Activated CD8-positive, alpha-beta memory T cell treated with anti-CD3 and anti-CD28 coated beads, Interleukin-2, amount 50 U/mL, for 1 hour (primary cell): ENCODE data around the gene SPACDR.
"Not testable (repeated sequence)": the region's sequence is repeated elsewhere in the genome, so short reads cannot be mapped to it uniquely, and the experiment has no call there.

ENCODE experiments used
- DNase-seq: peaks from one replicate; pipeline ENCODE4 v3.0.0-alpha.2; 2020; ENCODE audit errors: extremely low read depth

The SPACDR gene, protein sequence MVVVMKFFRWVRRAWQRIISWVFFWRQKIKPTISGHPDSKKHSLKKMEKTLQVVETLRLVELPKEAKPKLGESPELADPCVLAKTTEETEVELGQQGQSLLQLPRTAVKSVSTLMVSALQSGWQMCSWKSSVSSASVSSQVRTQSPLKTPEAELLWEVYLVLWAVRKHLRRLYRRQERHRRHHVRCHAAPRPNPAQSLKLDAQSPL

DNA sequence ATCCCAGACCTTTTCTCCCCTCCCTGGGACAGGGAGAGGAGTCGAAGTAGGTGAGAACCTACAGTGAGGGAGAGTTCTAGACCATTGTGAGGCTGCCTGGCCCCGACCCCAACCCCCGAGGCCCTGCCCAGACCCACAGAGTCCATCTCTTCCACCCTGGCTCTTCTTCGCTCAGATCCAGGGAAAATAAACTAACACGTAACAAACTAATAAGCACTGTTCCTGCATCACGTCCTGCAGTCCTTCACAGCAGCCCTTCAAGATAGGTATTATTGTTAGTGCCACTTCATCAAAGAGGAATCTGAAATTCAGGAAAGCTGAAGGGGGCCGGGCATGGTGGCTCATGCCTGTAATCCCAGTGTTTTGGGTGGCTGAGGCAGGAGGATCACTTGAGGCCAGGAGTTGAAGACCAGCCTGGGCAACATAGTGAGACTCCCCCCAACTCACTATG is at the start of gene SPACDR:
TSS of gene SPACDR (minus strand) at position 51 of the 451 bp plus-strand sequence. CDS start 235 bp downstream, outside the sequence.
- DNase-seq, result no peak

DNA sequence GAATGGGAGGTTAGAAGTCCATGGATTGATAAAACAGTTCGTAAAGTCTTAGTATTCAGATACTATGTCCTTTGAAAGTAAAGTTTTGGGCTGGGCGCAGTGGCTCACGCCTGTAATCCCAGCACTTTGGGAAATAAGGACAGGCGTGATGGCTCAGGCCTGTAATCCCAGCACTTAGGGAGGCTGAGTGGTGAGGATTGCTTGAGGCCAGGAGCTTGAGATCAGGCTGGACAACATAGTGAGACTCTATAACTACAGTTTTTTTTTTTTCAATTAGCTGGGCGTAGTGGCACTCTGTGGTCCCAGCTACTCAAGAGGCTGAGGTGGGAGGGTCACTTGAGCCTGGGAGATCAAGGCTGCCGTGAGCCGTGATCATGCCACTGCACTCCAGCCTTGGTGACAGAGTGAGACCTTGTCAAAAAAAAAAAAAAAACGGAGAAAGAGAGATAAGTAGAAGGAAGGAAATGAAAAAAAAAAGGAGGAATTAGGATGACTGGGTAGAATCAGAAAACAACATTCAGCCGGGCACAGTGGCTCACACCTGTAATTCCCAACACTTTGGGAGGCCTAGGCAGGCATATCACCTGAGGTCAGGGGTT is 49.3 kb upstream of the SPACDR start:
- no peak for DNase-seq

DNA sequence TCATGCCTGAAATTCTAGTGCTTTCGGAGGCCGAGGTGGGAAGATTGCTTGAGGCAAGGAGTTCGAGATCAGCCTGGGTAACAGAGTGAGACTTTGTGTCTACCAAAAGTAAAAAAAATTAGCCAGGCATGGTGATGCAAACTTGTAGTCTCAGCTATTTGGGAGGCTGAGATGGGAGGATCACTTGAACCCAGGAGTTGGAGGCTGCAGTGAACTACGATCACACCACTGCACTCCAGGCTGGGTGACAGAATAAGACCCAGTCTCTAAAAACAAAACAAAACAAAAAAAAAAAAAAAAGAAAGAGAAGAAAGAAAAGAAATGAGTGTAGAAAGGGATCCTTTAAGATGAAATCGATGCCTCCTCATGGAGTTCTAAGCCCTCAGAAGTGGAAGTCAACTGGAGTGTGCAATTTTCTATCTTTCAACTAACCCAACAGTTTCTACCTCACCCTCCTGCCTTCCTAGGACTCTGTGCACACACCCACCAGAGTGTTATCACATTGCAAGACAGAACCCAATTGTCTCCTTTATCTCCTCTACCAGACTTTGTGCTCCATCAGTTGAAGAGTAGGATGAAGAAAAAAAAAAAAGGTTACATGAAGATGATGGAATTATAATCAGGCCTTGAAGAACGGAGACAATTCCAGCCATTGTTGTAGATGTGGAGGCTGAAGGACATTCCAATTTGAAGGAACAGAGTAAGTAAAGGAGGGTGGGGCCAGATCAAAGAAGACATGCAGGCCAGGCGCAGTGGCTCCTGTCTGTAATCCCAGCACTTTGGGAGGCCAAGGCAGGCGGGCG is 46.6 kb upstream of the SPACDR start:
- no peak for DNase-seq

DNA sequence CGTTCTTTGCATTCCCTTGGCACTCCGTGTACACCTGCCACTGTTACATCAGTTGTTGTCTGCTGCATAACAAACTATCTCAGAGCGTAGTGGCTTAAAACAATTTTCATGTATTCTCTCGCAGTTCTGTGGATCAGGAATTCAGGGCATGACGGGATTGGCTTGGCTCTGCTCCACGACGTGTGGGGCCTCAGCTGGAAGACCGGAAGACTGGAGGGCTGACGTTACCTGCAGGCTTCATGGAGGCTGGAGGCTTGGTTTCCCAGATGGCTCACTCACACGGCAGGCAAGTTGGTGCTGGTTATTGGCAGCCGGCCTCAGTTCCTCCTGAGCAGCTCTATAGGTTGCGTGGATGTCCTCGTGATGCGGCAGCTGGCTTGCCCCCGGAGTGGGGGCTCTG is 45.2 kb upstream of the SPACDR start:
- DNase-seq, result no peak

DNA sequence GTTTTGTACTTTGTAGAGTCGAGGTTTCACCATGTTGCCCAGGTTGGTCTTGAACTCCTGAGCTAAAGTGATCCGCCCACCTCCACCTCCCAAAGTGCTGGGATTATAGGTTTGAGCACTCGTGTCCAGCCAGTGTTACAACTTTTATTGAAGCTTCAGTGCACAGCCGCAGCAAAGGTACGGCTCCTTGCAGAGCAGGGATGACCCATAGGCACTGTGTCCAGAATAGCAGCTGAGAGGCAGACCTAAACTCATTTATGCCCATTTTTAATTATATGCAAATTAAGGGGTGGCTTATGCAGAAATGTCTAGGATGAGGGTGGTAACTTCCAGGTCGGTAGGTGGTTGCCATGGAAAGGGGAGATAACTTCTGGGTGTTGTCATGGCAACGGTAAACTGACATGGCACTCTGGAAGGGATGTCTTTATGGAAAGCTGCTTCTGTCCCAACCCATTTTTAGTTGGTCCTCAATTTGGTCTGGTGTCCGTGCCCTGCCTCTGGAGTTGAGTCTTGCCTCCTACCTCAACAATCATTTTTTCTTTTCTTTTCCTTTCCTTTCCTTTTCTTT is 42.4 kb upstream of the SPACDR start:
- no peak for DNase-seq

DNA sequence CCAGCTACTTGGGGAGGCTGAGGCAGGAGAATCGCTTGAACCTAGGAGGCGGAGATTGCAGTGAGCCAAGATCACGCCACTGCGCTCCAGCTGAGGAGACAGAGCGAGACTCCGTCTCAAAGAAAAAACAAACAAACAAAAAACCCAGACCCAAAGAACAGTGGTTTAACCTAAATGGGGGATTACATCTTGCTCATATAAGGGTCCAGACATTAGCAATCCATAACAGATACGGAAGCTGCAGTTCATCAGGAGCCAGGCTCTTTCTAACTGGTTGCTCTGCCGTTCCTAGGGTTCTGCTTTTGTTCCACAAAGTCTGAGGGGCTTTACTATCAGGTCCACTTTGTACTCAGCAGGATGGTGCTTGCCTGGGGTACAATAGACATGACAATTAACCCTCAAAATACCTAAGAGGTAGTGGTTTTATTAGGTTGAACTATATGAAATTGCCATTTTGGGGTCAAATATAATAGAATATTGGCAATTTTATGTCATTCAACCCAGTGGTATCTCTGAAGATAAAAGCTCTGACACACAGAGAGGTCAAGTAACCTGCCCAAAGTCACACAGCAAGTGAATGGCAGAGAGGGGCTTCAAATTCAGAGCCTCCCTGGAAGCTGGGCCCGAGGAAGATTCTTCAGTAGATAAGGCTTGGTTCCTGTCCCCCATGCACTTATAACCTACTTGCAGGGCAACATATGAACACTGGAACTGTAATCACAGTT is 41.0 kb upstream of the SPACDR start:
- no peak for DNase-seq

DNA sequence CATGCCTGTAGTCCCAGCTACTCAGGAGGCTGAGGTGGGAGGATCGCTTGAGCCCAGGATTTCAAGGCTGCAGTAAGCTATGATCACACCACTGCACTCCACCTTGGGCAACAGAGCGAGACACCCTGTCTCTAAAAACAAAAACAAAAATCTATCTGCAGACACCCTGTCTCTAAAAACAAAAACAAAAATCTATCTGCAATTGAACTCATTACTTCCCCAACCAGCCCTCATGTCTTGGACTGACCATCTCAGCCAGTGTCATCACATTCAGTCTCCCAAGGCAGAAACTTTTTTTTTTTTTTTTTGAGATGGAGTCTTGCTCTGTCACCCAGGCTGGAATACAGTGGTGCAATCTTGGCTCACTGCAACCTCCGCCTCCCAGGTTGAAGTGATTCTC is 40.0 kb upstream of the SPACDR start:
- DNase-seq, result not testable (repeated sequence)

DNA sequence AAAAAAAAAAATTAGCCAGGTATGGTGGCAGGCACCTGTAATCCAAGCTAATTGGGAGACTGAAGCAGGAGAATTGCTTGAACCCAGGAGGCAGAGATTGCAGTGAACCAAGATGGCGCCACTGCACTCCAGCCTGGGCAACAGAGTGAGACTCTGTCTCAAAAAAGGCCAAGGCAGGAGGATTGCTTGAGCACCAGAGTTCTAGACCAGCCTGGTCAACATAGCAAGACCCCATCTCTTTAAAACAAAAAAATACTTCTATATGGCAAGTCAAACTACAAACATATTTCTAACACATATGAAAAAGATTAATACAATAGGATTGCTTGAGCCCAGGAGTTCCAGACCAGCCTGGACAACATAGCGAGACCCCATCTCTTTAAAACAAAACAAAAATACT is 36.7 kb upstream of the SPACDR start:
- not testable (repeated sequence) for DNase-seq

DNA sequence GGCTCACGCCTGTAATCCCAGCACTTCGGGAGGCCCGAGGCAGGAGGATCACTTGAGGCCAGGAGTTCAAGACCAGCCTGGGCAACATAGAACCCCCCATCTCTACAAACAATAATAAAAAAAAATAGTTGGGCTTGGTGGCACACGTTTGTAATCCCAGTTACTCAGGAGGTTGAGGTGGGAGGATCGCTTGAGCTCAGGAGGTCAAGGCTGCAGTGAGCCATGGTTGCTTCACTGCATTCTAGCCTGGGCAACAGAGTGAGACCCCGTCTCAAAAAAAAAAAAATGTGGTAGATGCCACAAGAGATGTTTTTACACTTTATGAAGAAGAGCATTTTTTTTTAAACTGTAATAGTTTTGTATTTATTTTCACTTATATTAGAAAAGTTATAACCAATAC is 32.4 kb upstream of the SPACDR start:
- DNase-seq, result no peak

DNA sequence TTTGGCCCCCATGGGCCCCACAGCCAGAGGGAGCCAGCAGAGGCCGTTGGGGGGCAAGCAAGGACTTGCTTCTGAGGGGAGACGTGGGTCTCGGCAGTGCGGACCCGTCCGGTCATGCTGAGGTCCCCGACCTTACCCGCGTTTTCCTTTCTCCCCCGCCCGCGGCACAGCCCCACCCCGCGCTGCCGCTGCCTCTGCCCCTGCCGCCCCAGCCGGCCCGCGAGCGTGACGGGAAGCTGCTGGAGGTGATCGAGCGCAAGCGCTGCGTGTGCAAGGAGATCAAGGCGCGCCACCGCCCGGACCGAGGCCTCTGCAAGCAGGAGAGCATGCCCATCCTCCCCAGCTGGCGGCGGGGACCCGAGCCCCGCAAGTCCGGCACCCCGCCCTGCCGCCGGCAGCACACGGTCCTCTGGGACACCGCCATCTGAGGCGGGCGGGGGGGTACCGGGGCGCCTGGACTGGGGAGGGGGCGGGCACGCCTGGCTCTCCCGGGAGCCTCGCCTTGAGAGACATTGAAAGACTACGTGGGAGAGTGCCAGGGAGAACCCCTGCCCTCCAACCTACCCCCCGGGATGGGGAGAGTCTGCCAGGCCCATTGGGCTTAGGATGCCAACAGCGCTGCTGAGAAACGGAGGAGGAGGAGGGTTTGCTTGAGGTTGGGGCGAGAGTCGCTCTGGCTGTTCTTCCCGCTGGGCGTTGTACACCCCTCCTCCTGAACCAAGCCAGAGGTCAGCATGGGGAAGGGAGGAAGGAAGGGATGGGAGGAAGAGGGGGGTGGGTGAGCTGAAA is 29.6 kb upstream of the SPACDR start:
- DNase-seq, result no peak

DNA sequence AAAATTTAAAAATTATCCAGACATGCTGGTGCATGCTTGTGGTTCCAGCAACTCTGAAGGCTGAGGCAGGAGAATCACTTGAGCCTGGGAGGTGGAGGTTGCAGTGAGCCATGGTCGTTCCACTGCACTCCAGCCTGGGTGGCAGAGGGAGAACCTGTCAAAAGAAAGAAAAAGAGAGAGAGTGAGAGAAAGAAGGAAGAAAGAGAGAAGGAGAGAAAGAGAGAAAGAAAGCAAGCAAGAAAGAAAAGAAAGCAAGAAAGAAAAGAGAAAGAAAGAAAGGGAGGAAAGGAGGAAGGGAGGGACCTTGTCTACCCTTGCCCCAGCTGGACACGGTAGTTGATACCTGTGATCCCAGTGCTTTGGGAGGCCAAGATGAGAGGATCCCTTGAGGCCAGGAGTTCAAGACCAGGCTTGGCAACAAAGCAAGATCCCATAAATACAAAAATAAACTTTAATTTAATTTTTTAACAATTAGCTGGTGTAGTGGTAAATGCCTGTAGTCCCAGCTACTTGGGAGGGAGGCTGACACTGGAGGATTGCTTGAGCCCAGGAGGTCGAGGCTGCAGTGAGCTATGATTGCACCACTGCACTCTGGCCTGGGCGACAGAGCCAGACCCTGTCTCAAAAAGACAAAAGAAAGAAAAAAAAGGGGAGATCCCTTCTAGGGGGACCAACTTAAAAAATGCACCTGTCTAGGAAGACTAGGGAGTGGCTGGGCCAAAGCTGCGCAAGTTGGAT is 28.8 kb upstream of the SPACDR start:
- DNase-seq, result no peak

DNA sequence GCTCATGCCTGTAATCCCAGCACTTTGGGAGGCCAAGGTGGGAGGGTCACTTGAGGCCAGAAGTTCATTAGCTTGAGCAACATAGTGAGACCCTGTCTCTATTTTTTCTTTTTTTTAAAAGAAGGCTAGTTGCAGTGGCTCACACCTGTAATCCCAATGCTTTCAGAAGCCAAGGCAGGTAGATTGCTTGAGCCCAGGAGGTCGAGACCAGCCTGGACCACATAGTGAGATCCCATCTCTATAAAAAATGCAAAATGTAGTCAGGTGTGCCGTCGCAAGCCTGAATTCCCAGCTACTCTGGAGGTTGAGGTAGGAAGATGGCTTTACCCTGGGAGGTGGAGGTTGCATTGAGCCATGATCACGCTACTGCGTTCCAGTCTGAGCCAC is 27.1 kb upstream of the SPACDR start:
- DNase-seq, result no peak

DNA sequence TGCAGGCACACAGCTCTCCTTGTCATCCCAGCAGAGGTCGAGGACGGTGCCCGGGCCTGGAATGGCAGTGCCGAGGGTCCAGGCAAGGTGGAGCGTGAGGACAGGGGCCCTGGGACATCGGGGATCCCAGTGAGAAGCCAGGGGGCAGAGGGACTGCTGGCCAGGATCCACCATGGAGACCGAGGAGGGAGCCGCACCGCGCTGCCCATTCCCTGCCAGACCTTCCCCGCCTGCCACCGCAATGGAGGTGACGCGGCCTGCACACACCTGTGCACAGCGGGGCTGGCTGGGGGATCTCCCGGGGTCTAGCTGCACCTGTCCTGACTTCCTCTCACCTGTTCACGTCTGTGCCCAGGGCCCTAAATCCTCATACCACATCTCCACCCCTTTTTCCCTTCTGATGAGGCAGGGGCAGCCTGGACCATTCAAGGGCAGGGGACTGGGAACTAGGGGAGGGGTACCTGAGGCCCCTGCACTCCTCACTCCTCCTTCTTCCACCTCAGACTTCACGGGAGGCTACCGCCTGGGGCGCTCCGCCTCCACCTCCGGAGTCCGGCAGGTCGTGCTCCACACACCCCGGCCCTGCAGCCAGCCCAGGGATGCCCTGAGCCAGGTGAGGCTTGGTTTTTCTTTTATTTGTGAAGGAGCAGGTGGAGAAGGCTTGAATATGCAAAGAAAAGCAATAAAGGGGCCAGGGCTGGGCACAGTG is 26.6 kb upstream of the SPACDR start:
- no peak for DNase-seq

DNA sequence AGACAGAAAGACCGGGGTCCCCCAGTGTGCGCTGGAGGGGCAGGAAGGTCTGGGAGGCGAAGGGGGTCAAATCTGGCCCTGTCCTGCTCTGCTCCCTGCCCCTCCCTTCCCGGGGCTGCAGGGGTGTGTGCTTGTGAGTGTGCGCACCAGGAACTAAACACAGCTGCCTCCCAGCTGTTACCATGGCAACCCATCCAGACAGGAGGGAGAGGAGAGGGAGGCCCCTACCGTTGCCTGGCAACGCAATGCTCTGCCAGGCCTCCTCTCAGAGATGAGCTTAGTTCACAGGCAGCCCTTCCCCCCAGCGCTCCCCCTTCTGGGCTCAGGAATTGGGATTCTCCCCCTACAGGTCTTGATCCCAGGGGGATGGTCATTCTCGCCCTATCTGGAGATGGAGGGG is 25.8 kb upstream of the SPACDR start:
- DNase-seq, result no peak

DNA sequence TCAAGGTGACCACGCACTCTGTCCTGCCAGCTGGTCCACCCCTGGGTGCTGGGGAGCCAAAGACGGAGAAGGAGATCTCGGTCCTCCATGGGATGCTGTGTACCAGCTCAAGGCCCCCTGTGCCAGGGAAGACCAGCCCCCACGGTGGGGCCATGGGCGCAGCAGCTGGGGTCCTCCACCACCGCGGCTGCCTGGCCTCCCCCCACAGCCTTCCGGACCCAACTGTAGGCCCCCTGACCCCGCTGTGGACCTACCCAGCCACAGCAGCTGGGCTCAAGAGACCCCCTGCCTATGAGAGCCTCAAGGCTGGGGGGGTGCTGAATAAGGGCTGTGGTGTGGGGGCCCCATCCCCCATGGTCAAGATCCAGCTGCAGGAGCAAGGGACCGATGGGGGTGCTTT is 25.1 kb upstream of the SPACDR start:
- DNase-seq, result no peak

DNA sequence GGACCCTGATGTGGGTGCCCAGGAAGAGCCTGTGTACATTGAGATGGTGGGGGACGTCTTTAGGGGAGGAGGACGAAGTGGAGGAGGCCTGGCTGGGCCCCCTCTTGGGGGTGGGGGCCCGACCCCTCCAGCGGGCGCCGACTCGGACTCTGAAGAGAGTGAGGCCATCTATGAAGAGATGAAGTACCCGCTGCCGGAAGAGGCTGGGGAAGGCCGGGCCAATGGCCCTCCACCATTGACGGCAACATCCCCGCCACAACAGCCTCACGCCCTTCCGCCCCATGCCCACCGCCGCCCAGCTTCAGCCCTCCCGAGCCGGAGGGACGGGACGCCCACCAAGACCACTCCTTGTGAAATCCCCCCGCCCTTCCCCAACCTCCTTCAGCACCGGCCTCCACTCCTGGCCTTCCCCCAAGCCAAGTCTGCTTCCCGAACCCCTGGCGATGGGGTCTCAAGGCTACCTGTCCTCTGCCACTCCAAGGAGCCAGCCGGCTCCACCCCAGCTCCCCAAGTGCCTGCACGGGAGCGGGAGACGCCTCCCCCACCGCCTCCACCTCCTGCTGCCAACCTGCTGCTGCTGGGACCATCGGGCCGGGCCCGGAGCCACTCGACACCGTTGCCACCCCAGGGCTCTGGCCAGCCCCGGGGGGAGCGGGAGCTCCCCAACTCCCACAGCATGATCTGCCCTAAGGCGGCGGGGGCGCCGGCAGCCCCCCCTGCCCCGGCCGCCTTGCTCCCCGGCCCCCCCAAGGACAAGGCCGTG is 24.5 kb upstream of the SPACDR start:
- DNase-seq, result no peak

DNA sequence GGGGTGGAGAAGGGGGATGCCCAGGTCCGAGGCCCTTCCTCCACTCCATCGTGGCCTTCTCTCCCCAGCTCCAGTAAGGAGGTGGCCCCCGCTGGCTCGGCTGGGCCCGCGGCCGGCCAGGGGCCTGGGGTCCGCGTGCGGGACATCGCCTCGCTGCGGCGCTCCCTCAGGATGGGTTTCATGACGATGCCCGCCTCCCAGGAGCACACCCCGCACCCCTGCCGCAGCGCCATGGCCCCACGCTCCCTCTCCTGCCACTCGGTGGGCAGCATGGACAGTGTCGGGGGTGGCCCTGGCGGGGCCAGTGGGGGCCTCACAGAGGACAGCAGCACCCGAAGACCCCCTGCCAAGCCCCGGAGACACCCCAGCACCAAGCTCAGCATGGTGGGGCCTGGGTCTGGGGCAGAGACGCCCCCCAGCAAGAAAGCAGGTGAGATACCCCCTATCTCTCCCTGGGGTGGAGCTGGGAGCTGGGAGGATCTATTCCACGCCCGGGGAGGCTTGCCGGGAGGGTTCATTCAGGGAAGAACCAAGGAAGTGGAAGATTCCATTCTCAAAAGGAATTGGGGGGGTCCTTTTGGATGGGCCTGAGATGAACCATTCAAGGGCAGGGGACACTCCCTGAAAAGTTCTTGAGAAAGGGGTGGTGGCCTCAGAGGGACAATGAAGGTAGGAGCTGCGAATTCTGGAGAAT is 22.8 kb upstream of the SPACDR start:
- DNase-seq, result no peak

DNA sequence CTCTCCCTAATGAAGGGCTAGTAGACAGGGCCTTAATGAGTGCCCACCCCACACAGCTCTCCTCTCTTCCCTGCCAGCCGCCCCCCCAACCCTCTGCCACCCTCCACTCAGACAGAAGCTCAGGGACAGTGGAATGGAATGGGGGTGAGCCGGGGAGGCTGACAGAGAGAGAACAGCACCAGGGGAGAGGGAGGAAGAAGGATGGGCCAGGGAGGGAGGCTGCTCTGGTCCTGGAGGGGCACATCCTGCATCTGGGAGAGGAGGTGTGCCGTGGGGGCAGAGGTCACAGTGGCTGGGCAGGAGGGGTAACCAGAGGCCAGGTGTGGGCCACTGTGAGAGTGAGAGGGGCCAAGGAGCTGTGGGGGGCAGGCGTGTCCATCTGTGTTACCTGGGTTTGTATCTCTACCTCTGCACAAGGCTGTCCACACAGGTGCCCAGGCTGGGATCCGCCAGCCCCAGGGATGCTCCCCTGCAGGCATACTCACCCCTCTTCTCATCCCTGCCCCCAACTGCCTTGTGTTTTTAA is 22.1 kb upstream of the SPACDR start:
- no peak for DNase-seq
